GM12878 (cell line): ENCODE measurements around the gene CSHL1.

Experiments used
- EZH2 ChIP-seq: IDR thresholded peaks from 2 replicates; pipeline ENCODE4 v1.6.1; 2012; ENCODE audit warnings: low read depth, mild to moderate bottlenecking, control low read depth, inconsistent platforms, low read length, borderline replicate concordance; ENCODE audit not compliant: control insufficient read depth
- POLR2A ChIP-seq: IDR thresholded peaks from 2 replicates; pipeline ENCODE4 v1.6.1; 2011; ENCODE audit warnings: low read depth, mild to moderate bottlenecking, low read length
- SMC3 ChIP-seq: IDR thresholded peaks from 2 replicates; pipeline ENCODE4 v1.6.1; 2011; ENCODE audit warnings: low read length, improper control_type of control experiment, borderline replicate concordance
- SRF ChIP-seq, 2 experiments: IDR thresholded peaks; 2 replicates each; pipeline ENCODE4 v1.6.1; 2011; ENCODE audit warnings: low read depth in 2 of 2, low read length in 2 of 2, mild to moderate bottlenecking in 1 of 2, moderate library complexity in 1 of 2
- TCF7 ChIP-seq: IDR thresholded peaks from 2 replicates; pipeline ENCODE4 v1.6.1; 2014; ENCODE audit warnings: antibody characterized with exemption, borderline replicate concordance
- TF ChIP-seq, protein P1 (sequence below), 3 experiments: IDR thresholded peaks in 2 of 3; conservative IDR thresholded peaks in 1 of 3; 2 replicates each; pipeline ENCODE4 v1.5.1; 2011; ENCODE audit warnings: low read depth in 3 of 3, low read length in 3 of 3, mild to moderate bottlenecking in 3 of 3, control low read depth in 2 of 3, moderate library complexity in 2 of 3, inconsistent platforms in 1 of 3, mixed read lengths in 1 of 3; ENCODE audit not compliant: control insufficient read depth in 2 of 3, insufficient read depth in 1 of 3; ENCODE audit errors: extremely low read depth in 1 of 3
- TF ChIP-seq, protein P2 (sequence below): fragments of 450-650 bp; IDR thresholded peaks from 2 replicates; pipeline ENCODE4 v1.6.1; 2017; ENCODE audit warnings: low read depth, mild to moderate bottlenecking, moderate library complexity

DNA sequence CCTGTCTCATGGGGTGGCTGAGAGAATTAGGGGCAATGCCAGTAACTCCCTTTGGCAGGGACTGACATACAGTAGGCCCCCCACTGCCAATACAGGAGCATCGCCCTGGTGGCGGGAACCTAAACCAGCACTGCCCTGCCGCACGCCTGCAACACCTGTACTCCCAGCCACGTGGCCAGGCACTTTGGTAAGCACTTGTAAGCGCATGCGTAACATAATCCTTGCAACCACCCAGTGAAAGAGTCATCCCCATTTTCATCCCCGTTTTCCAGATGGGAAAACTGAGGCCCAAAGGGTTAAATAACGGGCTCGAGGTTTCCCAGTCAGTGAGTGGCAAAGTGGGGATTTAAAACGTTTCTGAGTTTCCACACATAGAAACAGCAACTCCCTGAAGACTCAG is 44.2 kb upstream of the CSHL1 start:
- TF ChIP-seq, protein P1, sequence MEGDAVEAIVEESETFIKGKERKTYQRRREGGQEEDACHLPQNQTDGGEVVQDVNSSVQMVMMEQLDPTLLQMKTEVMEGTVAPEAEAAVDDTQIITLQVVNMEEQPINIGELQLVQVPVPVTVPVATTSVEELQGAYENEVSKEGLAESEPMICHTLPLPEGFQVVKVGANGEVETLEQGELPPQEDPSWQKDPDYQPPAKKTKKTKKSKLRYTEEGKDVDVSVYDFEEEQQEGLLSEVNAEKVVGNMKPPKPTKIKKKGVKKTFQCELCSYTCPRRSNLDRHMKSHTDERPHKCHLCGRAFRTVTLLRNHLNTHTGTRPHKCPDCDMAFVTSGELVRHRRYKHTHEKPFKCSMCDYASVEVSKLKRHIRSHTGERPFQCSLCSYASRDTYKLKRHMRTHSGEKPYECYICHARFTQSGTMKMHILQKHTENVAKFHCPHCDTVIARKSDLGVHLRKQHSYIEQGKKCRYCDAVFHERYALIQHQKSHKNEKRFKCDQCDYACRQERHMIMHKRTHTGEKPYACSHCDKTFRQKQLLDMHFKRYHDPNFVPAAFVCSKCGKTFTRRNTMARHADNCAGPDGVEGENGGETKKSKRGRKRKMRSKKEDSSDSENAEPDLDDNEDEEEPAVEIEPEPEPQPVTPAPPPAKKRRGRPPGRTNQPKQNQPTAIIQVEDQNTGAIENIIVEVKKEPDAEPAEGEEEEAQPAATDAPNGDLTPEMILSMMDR (IDR thresholded peaks at IDR 0.05 in 2 of 3, conservative IDR thresholded peaks at IDR 0.05 in 1 of 3; ENCODE audit: control insufficient read depth in 2 of 3, extremely low read depth in 1 of 3, insufficient read depth in 1 of 3, low read depth in 3 of 3, low read length in 3 of 3), result no peak
- no peak for TF ChIP-seq SMC3
- no peak for TF ChIP-seq TCF7
- TF ChIP-seq, protein P2, sequence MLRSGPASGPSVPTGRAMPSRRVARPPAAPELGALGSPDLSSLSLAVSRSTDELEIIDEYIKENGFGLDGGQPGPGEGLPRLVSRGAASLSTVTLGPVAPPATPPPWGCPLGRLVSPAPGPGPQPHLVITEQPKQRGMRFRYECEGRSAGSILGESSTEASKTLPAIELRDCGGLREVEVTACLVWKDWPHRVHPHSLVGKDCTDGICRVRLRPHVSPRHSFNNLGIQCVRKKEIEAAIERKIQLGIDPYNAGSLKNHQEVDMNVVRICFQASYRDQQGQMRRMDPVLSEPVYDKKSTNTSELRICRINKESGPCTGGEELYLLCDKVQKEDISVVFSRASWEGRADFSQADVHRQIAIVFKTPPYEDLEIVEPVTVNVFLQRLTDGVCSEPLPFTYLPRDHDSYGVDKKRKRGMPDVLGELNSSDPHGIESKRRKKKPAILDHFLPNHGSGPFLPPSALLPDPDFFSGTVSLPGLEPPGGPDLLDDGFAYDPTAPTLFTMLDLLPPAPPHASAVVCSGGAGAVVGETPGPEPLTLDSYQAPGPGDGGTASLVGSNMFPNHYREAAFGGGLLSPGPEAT, result no peak
- no peak for TF ChIP-seq EZH2
- TF ChIP-seq POLR2A, result no peak
- no peak for TF ChIP-seq SRF (IDR thresholded peaks at IDR 0.05; ENCODE audit: low read depth in 2 of 2, low read length in 2 of 2)
